HepG2 (cell line): ENCODE data around the gene ARID1A. TPM values are rescaled to one million over a fixed set of nuclear protein-coding genes. Genes with fewer than 3 reads are reported as not detected.

ENCODE experiments used
- CHD4 ChIP-seq: fragments of 200-600 bp; sonication (generic); IDR thresholded peaks from 2 replicates; pipeline ENCODE4 v1.7.0; 2017; ENCODE audit warnings: mild to moderate bottlenecking, low read length, borderline replicate concordance
- HOXA3 ChIP-seq: sonication (generic); formaldehyde crosslinking; IDR thresholded peaks from 2 replicates; pipeline ENCODE4 v1.5.0; 2020; ENCODE audit warnings: missing genetic modification reagents
- IRF2 ChIP-seq: IDR thresholded peaks from 2 replicates; pipeline ENCODE4 v1.6.1; 2018; ENCODE audit warnings: missing genetic modification reagents, missing compliant biosample characterization
- PCBP2 ChIP-seq: fragments of 200-400 bp; formaldehyde crosslinking; optimal IDR thresholded peaks from 2 replicates; pipeline ENCODE3; 2018; ENCODE audit warnings: low read length, low read depth; ENCODE audit not compliant: poor library complexity, severe bottlenecking
- PPARG ChIP-seq: conservative IDR thresholded peaks from 2 replicates; pipeline ENCODE4 v1.6.1; 2016; ENCODE audit warnings: missing biosample characterization, missing genetic modification reagents
- ZBTB1 ChIP-seq: sonication (generic); formaldehyde crosslinking; IDR thresholded peaks from 2 replicates; pipeline ENCODE4 v1.4.0; 2020; ENCODE audit warnings: missing genetic modification reagents, borderline replicate concordance
- ZNF263 ChIP-seq: sonication (generic); formaldehyde crosslinking; IDR thresholded peaks from 2 replicates; pipeline ENCODE4 v1.4.0; 2020; ENCODE audit warnings: missing genetic modification reagents
- ZNF484 ChIP-seq: sonication (generic); formaldehyde crosslinking; IDR thresholded peaks from 2 replicates; pipeline ENCODE4 v1.5.1; 2020; ENCODE audit warnings: mild to moderate bottlenecking, low read depth, missing genetic modification reagents, borderline replicate concordance
- ZSCAN21 ChIP-seq: sonication (generic); formaldehyde crosslinking; IDR thresholded peaks from 2 replicates; pipeline ENCODE4 v1.8.0; 2022; ENCODE audit warnings: mild to moderate bottlenecking, missing genetic modification reagents, moderate library complexity, borderline replicate concordance
- polyA plus RNA-seq, 8 experiments: library from polyadenylated mRNA; depleted of rRNA in 3 of 8; stranded (reverse) in 7 of 8; unstranded in 1 of 8; fragments of >200 nt; fragmentation: Illumina TruSeq in 4 of 8; extraction: Trizol in 4 of 8; gene quantifications; 2 replicates each; pipeline versions ENCODE4 v1.2.1 to v1.2.3, GENCODE V29; 2011 to 2016; ENCODE audit warnings: low read depth in 4 of 8, missing spikeins in 1 of 8, mixed read lengths in 1 of 8; ENCODE audit not compliant: insufficient read depth in 1 of 8
- total RNA-seq, 5 experiments: library from RNA; depleted of rRNA; stranded (reverse); fragments of >200 nt; fragmentation: Illumina TruSeq; extraction: Trizol; gene quantifications; 2 replicates each; pipeline ENCODE4 v1.2.3, GENCODE V29; 2016; ENCODE audit warnings: low read depth in 1 of 5
- TF ChIP-seq, protein P1 (sequence below): IDR thresholded peaks from 2 replicates; pipeline ENCODE4 v1.6.1; 2016; ENCODE audit warnings: low read depth, missing genetic modification reagents, missing compliant biosample characterization
- TF ChIP-seq, protein P2 (sequence below): sonication (generic); formaldehyde crosslinking; IDR thresholded peaks from 2 replicates; pipeline ENCODE4 v1.8.1; 2023; ENCODE audit warnings: missing genetic modification reagents, mild to moderate bottlenecking, borderline replicate concordance
- TF ChIP-seq, protein P3 (sequence below): fragments of 450-650 bp; IDR thresholded peaks from 2 replicates; pipeline ENCODE4 v1.6.1; 2016
- TF ChIP-seq, protein P4 (sequence below): sonication (generic); formaldehyde crosslinking; IDR thresholded peaks from 2 replicates; pipeline ENCODE4 v1.5.1; 2020; ENCODE audit warnings: missing genetic modification reagents, mild to moderate bottlenecking, borderline replicate concordance
- TF ChIP-seq, protein P5 (sequence below): sonication (generic); formaldehyde crosslinking; IDR thresholded peaks from 2 replicates; pipeline ENCODE4 v1.5.1; 2020; ENCODE audit warnings: mild to moderate bottlenecking, missing genetic modification reagents, moderate library complexity

The ARID1A gene
- total and polyA plus RNA-seq, 2 of the 13 experiments (the other 11 are each of a cell fraction or from before 2014, with no cell fraction given): 11.9 to 15.9 TPM

- TF ChIP-seq, protein P1, sequence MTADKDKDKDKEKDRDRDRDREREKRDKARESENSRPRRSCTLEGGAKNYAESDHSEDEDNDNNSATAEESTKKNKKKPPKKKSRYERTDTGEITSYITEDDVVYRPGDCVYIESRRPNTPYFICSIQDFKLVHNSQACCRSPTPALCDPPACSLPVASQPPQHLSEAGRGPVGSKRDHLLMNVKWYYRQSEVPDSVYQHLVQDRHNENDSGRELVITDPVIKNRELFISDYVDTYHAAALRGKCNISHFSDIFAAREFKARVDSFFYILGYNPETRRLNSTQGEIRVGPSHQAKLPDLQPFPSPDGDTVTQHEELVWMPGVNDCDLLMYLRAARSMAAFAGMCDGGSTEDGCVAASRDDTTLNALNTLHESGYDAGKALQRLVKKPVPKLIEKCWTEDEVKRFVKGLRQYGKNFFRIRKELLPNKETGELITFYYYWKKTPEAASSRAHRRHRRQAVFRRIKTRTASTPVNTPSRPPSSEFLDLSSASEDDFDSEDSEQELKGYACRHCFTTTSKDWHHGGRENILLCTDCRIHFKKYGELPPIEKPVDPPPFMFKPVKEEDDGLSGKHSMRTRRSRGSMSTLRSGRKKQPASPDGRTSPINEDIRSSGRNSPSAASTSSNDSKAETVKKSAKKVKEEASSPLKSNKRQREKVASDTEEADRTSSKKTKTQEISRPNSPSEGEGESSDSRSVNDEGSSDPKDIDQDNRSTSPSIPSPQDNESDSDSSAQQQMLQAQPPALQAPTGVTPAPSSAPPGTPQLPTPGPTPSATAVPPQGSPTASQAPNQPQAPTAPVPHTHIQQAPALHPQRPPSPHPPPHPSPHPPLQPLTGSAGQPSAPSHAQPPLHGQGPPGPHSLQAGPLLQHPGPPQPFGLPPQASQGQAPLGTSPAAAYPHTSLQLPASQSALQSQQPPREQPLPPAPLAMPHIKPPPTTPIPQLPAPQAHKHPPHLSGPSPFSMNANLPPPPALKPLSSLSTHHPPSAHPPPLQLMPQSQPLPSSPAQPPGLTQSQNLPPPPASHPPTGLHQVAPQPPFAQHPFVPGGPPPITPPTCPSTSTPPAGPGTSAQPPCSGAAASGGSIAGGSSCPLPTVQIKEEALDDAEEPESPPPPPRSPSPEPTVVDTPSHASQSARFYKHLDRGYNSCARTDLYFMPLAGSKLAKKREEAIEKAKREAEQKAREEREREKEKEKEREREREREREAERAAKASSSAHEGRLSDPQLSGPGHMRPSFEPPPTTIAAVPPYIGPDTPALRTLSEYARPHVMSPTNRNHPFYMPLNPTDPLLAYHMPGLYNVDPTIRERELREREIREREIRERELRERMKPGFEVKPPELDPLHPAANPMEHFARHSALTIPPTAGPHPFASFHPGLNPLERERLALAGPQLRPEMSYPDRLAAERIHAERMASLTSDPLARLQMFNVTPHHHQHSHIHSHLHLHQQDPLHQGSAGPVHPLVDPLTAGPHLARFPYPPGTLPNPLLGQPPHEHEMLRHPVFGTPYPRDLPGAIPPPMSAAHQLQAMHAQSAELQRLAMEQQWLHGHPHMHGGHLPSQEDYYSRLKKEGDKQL (CRISPR knock-in tag): no peak
- TF ChIP-seq CHD4 (no peak), ZBTB1 (CRISPR knock-in tag) (no peak), ZNF484 (CRISPR knock-in tag) (no peak), PCBP2 (no peak), IRF2 (CRISPR knock-in tag) (no peak), ZSCAN21 (no peak), PPARG (CRISPR knock-in tag) (no peak), ZNF263 (no peak), HOXA3 (peak; percentile 33; the same call in 1 of the 2 replicates)
- TF ChIP-seq, protein P2, sequence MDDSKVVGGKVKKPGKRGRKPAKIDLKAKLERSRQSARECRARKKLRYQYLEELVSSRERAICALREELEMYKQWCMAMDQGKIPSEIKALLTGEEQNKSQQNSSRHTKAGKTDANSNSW (CRISPR knock-in tag): no peak
- TF ChIP-seq, protein P3, sequence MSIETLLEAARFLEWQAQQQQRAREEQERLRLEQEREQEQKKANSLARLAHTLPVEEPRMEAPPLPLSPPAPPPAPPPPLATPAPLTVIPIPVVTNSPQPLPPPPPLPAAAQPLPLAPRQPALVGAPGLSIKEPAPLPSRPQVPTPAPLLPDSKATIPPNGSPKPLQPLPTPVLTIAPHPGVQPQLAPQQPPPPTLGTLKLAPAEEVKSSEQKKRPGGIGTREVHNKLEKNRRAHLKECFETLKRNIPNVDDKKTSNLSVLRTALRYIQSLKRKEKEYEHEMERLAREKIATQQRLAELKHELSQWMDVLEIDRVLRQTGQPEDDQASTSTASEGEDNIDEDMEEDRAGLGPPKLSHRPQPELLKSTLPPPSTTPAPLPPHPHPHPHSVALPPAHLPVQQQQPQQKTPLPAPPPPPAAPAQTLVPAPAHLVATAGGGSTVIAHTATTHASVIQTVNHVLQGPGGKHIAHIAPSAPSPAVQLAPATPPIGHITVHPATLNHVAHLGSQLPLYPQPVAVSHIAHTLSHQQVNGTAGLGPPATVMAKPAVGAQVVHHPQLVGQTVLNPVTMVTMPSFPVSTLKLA: no peak
- TF ChIP-seq, protein P4, sequence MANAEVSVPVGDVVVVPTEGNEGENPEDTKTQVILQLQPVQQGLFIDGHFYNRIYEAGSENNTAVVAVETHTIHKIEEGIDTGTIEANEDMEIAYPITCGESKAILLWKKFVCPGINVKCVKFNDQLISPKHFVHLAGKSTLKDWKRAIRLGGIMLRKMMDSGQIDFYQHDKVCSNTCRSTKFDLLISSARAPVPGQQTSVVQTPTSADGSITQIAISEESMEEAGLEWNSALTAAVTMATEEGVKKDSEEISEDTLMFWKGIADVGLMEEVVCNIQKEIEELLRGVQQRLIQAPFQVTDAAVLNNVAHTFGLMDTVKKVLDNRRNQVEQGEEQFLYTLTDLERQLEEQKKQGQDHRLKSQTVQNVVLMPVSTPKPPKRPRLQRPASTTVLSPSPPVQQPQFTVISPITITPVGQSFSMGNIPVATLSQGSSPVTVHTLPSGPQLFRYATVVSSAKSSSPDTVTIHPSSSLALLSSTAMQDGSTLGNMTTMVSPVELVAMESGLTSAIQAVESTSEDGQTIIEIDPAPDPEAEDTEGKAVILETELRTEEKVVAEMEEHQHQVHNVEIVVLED (CRISPR knock-in tag): no peak
- TF ChIP-seq, protein P5, sequence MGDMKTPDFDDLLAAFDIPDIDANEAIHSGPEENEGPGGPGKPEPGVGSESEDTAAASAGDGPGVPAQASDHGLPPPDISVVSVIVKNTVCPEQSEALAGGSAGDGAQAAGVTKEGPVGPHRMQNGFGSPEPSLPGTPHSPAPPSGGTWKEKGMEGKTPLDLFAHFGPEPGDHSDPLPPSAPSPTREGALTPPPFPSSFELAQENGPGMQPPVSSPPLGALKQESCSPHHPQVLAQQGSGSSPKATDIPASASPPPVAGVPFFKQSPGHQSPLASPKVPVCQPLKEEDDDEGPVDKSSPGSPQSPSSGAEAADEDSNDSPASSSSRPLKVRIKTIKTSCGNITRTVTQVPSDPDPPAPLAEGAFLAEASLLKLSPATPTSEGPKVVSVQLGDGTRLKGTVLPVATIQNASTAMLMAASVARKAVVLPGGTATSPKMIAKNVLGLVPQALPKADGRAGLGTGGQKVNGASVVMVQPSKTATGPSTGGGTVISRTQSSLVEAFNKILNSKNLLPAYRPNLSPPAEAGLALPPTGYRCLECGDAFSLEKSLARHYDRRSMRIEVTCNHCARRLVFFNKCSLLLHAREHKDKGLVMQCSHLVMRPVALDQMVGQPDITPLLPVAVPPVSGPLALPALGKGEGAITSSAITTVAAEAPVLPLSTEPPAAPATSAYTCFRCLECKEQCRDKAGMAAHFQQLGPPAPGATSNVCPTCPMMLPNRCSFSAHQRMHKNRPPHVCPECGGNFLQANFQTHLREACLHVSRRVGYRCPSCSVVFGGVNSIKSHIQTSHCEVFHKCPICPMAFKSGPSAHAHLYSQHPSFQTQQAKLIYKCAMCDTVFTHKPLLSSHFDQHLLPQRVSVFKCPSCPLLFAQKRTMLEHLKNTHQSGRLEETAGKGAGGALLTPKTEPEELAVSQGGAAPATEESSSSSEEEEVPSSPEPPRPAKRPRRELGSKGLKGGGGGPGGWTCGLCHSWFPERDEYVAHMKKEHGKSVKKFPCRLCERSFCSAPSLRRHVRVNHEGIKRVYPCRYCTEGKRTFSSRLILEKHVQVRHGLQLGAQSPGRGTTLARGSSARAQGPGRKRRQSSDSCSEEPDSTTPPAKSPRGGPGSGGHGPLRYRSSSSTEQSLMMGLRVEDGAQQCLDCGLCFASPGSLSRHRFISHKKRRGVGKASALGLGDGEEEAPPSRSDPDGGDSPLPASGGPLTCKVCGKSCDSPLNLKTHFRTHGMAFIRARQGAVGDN (CRISPR knock-in tag): no peak
Observed at GRCh38 chr1:26786437-26787380, 90.9 kb downstream of the ARID1A start (continued).
